Measurements from ENCODE around the gene GSTM5.

DNA sequence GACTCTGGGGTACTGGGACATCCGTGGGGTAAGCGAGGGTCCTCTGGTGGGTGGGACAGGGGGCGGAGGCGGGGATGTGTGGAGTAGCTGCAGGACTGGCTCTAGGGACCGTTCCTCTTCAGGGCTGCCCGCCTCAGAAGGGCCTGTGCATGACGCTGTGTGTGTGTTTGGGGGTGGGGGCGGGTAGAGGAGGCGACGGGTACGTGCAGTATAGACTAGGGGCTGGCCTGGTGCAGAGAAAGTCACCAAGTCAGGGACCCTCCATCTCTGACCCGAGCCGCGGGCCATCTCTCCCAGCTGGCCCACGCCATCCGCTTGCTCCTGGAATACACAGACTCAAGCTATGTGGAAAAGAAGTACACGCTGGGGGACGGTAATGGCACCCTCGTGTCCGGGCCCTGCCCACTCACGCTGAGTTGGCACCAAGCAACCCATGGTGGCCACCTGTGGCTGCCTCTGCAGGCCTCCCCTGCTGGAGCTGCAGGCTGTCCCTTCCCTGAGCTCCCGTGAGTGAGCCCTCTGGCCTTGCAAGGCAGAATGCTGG lies 342 bp downstream of the GSTM5 start:
- TF ChIP-seq, protein P1, sequence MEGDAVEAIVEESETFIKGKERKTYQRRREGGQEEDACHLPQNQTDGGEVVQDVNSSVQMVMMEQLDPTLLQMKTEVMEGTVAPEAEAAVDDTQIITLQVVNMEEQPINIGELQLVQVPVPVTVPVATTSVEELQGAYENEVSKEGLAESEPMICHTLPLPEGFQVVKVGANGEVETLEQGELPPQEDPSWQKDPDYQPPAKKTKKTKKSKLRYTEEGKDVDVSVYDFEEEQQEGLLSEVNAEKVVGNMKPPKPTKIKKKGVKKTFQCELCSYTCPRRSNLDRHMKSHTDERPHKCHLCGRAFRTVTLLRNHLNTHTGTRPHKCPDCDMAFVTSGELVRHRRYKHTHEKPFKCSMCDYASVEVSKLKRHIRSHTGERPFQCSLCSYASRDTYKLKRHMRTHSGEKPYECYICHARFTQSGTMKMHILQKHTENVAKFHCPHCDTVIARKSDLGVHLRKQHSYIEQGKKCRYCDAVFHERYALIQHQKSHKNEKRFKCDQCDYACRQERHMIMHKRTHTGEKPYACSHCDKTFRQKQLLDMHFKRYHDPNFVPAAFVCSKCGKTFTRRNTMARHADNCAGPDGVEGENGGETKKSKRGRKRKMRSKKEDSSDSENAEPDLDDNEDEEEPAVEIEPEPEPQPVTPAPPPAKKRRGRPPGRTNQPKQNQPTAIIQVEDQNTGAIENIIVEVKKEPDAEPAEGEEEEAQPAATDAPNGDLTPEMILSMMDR (IDR thresholded peaks at IDR 0.05) = no peak
- no peak for TF ChIP-seq POLR2A (IDR thresholded peaks at IDR 0.05)

Measured in right lobe of liver (tissue), 4 donors.